ENCODE measurements around the gene EXTL2.

The EXTL2 gene, protein sequence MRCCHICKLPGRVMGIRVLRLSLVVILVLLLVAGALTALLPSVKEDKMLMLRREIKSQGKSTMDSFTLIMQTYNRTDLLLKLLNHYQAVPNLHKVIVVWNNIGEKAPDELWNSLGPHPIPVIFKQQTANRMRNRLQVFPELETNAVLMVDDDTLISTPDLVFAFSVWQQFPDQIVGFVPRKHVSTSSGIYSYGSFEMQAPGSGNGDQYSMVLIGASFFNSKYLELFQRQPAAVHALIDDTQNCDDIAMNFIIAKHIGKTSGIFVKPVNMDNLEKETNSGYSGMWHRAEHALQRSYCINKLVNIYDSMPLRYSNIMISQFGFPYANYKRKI

DNA sequence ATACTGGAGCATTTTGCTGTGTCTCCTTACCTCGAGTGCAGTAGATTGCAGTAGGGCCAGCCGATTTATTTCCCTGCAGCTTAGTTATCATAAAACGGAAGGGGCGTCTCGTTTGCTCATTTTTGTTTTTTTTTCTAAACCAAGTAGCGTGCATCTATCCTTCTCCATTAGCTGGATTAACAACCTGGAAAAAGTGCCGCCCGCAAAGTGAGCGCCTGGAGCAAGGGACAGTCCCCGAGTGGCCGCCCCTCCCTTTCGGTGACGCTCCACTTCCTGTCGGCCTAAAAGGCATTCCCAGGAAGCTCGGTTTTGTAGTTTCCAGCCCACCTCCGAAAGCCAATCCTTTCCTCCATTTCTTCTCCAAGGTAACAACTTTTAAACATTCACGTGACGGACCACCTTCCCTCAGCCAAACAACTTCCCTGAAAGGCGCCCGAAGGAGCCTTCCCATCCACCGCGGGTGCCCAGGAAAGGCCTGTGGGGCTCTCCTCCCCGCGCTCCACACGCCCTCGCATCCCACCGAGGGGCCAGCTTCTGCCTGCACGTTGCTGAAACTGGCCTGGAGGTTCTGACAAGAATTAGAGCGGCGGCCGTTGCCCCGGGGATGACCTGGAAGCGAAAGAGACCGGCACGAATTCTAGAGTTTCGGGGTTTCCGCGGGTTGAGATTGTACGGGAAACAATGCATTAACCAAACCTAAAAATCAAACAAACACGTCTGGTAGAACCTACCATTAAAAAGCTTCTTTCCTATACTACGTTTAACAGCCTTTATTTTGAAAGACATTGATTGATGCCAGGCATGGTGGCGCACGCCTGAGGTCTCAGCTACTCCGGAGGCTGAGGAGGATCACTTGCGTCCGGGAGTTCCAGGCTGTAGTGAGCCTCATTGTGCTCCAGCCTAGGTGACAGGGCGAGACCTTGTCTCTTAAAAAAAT, at the start of gene EXTL2:
Gene EXTL2 (minus strand): TSS at position 240 of the 937 bp plus-strand sequence. CDS start 6,085 bp downstream, outside the sequence.
- TF ChIP-seq, protein P1, sequence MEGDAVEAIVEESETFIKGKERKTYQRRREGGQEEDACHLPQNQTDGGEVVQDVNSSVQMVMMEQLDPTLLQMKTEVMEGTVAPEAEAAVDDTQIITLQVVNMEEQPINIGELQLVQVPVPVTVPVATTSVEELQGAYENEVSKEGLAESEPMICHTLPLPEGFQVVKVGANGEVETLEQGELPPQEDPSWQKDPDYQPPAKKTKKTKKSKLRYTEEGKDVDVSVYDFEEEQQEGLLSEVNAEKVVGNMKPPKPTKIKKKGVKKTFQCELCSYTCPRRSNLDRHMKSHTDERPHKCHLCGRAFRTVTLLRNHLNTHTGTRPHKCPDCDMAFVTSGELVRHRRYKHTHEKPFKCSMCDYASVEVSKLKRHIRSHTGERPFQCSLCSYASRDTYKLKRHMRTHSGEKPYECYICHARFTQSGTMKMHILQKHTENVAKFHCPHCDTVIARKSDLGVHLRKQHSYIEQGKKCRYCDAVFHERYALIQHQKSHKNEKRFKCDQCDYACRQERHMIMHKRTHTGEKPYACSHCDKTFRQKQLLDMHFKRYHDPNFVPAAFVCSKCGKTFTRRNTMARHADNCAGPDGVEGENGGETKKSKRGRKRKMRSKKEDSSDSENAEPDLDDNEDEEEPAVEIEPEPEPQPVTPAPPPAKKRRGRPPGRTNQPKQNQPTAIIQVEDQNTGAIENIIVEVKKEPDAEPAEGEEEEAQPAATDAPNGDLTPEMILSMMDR (IDR thresholded peaks at IDR 0.05; ENCODE audit: low read depth, low read length, missing control alignments): no peak
- H3K4me3 ChIP-seq (replicated peaks; ENCODE audit: low read depth, low read length): peak within 1 kb of the TSS; percentile 98
- DNase-seq (ENCODE audit: extremely low read depth, low read depth): peak; percentile 77

DNA sequence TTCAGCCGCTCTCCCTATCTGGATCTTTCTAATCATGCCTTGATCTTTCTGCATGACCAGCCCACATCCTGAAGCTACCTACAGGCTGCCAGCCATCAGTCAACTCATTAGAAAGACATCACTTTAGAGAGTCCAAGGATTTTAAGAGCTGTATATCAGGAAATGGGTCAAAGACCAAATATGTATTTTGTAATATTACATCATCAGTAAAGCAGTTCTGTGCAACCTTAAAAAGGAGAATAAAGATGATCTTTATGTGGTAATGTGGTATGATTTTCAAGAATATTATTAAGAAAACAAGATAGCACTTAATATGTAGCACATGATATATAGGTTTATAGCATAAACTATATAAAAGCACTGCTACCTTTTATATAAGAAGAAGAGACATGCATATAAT, 48.9 kb upstream of the EXTL2 start:
- no peak overlapping the region for H3K4me3 ChIP-seq (replicated peaks; ENCODE audit: low read depth, low read length)
- TF ChIP-seq, protein P1 (IDR thresholded peaks at IDR 0.05; ENCODE audit: low read depth, low read length, missing control alignments): no peak
- no peak for DNase-seq (ENCODE audit: extremely low read depth, low read depth)

DNA sequence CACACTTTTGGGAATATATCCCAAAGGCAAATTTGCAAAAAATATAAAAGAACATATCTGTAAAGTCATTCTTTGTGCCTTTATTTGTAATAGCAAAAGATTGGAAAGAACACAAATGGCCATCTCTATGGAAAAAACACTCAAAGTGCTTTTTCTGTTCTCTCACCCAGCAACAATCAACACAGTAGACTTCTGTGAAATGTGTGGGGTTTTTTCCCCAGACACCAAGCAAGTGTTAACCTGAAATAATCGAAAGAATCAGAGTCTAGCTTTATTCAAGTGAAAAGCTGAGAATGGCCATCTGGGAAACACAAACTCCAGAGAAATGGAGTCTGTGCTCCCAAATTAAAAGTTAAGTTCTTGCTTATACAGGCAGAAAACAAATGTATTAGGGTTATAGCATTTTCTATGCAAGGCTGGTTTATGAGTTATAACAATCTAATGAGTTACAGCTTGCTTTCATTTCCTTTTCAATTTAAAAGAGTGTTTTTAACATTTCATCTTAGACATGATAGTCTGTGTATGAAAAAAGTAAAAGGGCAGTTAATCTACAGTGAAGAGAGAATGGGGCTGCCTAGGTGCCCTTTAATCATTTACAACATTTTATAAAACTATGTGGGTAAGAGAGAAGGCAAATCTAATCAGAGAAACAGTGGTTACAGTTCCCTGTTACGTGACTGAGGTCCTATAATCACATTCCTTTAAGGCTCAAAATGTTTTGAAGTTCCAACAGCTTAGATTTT, 47.8 kb upstream of the EXTL2 start:
- no peak for DNase-seq (ENCODE audit: extremely low read depth, low read depth)
- TF ChIP-seq, protein P1 (IDR thresholded peaks at IDR 0.05; ENCODE audit: low read depth, low read length, missing control alignments): no peak
- H3K4me3 ChIP-seq (replicated peaks; ENCODE audit: low read depth, low read length): no peak overlapping the region

DNA sequence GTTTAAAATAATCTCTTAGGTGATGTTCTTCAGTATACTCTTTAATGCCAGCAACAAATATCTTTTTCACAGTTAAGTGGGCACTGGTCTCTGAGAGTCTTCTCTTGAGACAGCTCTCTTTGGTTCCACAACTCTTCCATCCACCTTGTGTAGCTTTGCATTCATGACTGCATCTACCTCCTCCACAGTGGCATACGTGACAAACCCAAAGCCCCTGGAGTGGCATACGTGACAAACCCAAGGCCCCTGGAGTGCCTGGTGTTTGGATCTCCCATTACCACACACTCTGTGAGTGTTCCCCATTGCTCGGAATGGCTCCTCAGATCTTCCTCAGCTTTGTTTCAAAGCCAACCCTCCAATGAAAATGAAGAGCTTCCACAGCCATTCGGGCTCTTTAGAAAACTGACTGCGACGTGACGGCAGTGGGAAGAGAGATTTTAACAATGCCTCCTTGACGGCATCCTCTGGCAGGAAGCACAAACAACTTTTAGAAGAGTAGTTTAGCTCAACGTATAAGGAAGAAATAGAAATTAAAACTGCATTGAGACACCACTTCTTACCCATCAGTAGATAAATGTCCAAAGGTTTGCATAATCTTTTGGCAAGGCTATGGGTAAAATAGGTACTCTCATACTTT, 47.1 kb upstream of the EXTL2 start:
- TF ChIP-seq, protein P1 (IDR thresholded peaks at IDR 0.05; ENCODE audit: low read depth, low read length, missing control alignments): no peak
- H3K4me3 ChIP-seq (replicated peaks; ENCODE audit: low read depth, low read length): no peak overlapping the region
- DNase-seq (ENCODE audit: extremely low read depth, low read depth): no peak

DNA sequence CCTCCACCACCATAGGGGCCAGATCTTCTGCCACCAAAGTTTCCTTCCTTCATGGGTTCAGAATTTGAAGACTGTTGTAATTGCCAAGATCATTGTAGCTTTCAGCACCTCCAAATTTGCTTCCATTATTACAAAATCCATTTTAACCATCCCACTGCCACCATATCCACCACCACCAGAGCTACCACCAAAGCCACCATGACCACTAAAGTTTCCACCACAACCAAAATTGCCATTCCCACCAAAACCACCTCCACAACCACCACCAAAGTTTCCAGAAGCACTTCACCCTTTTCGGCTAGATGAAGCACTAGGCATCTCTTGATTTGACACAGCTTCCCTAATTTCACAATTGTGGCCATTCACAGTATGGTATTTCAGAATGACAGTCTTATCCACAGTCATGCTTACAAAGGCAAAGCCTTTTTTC, 46.5 kb upstream of the EXTL2 start:
- no peak overlapping the region for H3K4me3 ChIP-seq (replicated peaks; ENCODE audit: low read depth, low read length)
- no peak for DNase-seq (ENCODE audit: extremely low read depth, low read depth)
- TF ChIP-seq, protein P1 (IDR thresholded peaks at IDR 0.05; ENCODE audit: low read depth, low read length, missing control alignments): no peak
